Karpas-422 (cell line): Measurements from ENCODE around the gene R3HCC1L. TPM values are rescaled to one million over a fixed set of nuclear protein-coding genes. Genes with fewer than 3 reads are reported as not detected.
"Not testable (repeated sequence)": the region's sequence is repeated elsewhere in the genome, so short reads cannot be mapped to it uniquely, and the experiment has no call there.

ENCODE experiments used
- DNase-seq: peaks from one replicate; pipeline ENCODE4 v3.0.0-alpha.2; 2015
- H2AFZ ChIP-seq: fragments of 200-600 bp; sonication (generic); 2 replicates; pipeline ENCODE4 v1.6.1; 2014; ENCODE audit warnings: antibody characterized with exemption, low read length, mixed read lengths
- H3K27ac ChIP-seq: fragments of 200-600 bp; sonication (generic); 2 replicates; pipeline ENCODE4 v1.5.1; 2014; ENCODE audit warnings: mild to moderate bottlenecking, low read length, moderate library complexity
- H3K27me3 ChIP-seq: fragments of 200-600 bp; sonication (generic); 2 replicates; pipeline ENCODE4 v1.6.1; 2014; ENCODE audit warnings: low read length, mixed read lengths
- H3K36me3 ChIP-seq: fragments of 200-600 bp; sonication (generic); 2 replicates; pipeline ENCODE4 v1.6.1; 2014; ENCODE audit warnings: low read length, mixed read lengths; ENCODE audit not compliant: insufficient read depth
- H3K4me1 ChIP-seq: fragments of 200-600 bp; sonication (generic); 2 replicates; pipeline ENCODE4 v1.6.1; 2014; ENCODE audit warnings: mild to moderate bottlenecking, low read length, mixed read lengths
- H3K4me2 ChIP-seq: fragments of 200-600 bp; sonication (generic); 2 replicates; pipeline ENCODE4 v1.6.1; 2014; ENCODE audit warnings: low read length, low read depth, mild to moderate bottlenecking; ENCODE audit not compliant: poor library complexity, severe bottlenecking
- H3K4me3 ChIP-seq: fragments of 200-600 bp; sonication (generic); 2 replicates; pipeline ENCODE4 v1.5.1; 2014; ENCODE audit warnings: mild to moderate bottlenecking, antibody characterized with exemption, low read length, mixed read lengths
- H3K79me2 ChIP-seq: fragments of 200-600 bp; sonication (generic); 2 replicates; pipeline ENCODE4 v1.6.1; 2014; ENCODE audit warnings: mild to moderate bottlenecking, low read length, mixed read lengths
- H3K9ac ChIP-seq: fragments of 200-600 bp; sonication (generic); 2 replicates; pipeline ENCODE4 v1.6.0; 2014; ENCODE audit warnings: low read length
- H3K9me2 ChIP-seq: fragments of 200-600 bp; sonication (generic), shearing (Covaris generic); replicated peaks from 2 replicates; pipeline ENCODE4 v1.6.0; 2014; ENCODE audit warnings: mild to moderate bottlenecking, low read length, moderate library complexity; ENCODE audit not compliant: insufficient read depth
- H3K9me3 ChIP-seq: fragments of 300-700, 200-600 bp; sonication (generic); 2 replicates; pipeline ENCODE4 v1.6.1; 2014; ENCODE audit warnings: low read length, mixed read lengths
- H4K20me1 ChIP-seq: fragments of 200-600 bp; sonication (generic); 2 replicates; pipeline ENCODE4 v1.6.1; 2014; ENCODE audit warnings: mild to moderate bottlenecking, antibody characterized with exemption, low read length, low read depth; ENCODE audit not compliant: insufficient read depth
- total RNA-seq: library from RNA; depleted of rRNA; stranded (reverse); fragments of >200 nt; shearing (Covaris generic); gene quantifications from 2 replicates; pipeline ENCODE4 v1.2.3, GENCODE V29; 2014; ENCODE audit warnings: low replicate concordance

R3HCC1L gene
- total RNA-seq, 1 experiment from 2014 or later = 13.3 TPM

GRCh38 chr10:98169379-98169778 lies 34.9 kb downstream of the R3HCC1L start:
- Histone ChIP-seq H3K9me2 (no peaks in the 10 kb centered on the region), H3K27ac (peak overlapping the region; percentile 98), H3K27me3 (no peaks in the 10 kb centered on the region), H4K20me1 (no peaks in the 10 kb centered on the region; the same call in 1 of the 2 replicates), H3K4me2 (peak overlapping the region; percentile 74), H3K4me3 (peak overlapping the region; percentile 33), H3K4me1 (peaks cover 64% of the 10 kb centered on the region), H3K36me3 (peaks cover 5% of the 10 kb centered on the region; the same call in 1 of the 2 replicates), H3K79me2 (peaks cover 64% of the 10 kb centered on the region), H3K9me3 (no peaks in the 10 kb centered on the region), H3K9ac (peak overlapping the region; percentile 26; the same call in 1 of the 2 replicates), H2AFZ (no peak overlapping the region)
- no peak for DNase-seq

- Histone ChIP-seq H3K27me3 (no peaks in the 10 kb centered on the region), H3K79me2 (peaks cover 66% of the 10 kb centered on the region), H3K4me1 (peaks cover 55% of the 10 kb centered on the region), H3K4me3 (no peak overlapping the region), H3K4me2 (peak overlapping the region; percentile 74), H3K9me2 (no peaks in the 10 kb centered on the region), H3K9me3 (no peaks in the 10 kb centered on the region), H4K20me1 (no peaks in the 10 kb centered on the region; the same call in 1 of the 2 replicates), H3K36me3 (peaks cover 4% of the 10 kb centered on the region; the same call in 1 of the 2 replicates), H2AFZ (no peak overlapping the region), H3K27ac (peak overlapping the region; percentile 98), H3K9ac (no peak overlapping the region)
- DNase-seq = peak; percentile 71
These were observed 36.0 kb downstream of the R3HCC1L start for GRCh38 chr10:98170249-98171117.

- Histone ChIP-seq H3K36me3 (peaks cover 12% of the 10 kb centered on the region), H3K9me2 (no peaks in the 10 kb centered on the region), H2AFZ (no peak overlapping the region), H3K79me2 (peaks cover 70% of the 10 kb centered on the region), H3K4me1 (peaks cover 39% of the 10 kb centered on the region), H3K9me3 (no peaks in the 10 kb centered on the region), H3K9ac (no peak overlapping the region), H4K20me1 (no peaks in the 10 kb centered on the region; the same call in 1 of the 2 replicates), H3K27me3 (no peaks in the 10 kb centered on the region), H3K27ac (no peak overlapping the region), H3K4me2 (no peak overlapping the region), H3K4me3 (no peak overlapping the region)
- DNase-seq = no peak
These were observed 37.6 kb downstream of the R3HCC1L start for GRCh38 chr10:98172073-98172472.

- H3K4me2 ChIP-seq = no peak overlapping the region
- no peak overlapping the region for H2AFZ ChIP-seq
- no peaks in the 10 kb centered on the region for H3K9me3 ChIP-seq
- H3K9me2 ChIP-seq = no peaks in the 10 kb centered on the region
- peaks cover 35% of the 10 kb centered on the region for H3K4me1 ChIP-seq
- DNase-seq = no peak
- H3K4me3 ChIP-seq = no peak overlapping the region
- H3K27ac ChIP-seq = no peak overlapping the region
- peaks cover 12% of the 10 kb centered on the region for H3K36me3 ChIP-seq
- peaks cover 72% of the 10 kb centered on the region for H3K79me2 ChIP-seq
- H3K27me3 ChIP-seq = no peaks in the 10 kb centered on the region
- H4K20me1 ChIP-seq = no peaks in the 10 kb centered on the region; the same call in 1 of the 2 replicates
- no peak overlapping the region for H3K9ac ChIP-seq
These were observed 38.0 kb downstream of the R3HCC1L start for GRCh38 chr10:98172495-98172894.

DNA sequence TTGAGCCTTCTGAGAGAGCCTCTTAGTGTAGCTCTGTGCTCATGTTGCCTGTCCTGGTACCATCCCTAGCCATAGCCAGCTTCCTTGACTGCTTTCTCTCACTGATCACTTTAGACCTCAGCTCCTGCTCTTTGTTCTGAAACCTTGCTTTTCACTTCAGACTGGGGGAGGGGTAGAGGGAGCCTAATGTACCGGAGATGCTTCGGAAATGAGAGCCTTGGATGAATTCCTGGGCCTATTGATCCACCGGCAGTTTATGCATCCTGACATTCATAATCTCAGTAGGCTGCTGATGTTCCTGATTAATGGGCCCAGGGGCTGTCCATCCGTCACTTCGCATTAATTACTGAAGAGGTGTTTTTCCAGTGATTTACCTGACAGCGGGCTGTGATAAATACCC lies 38.8 kb downstream of the R3HCC1L start:
- peaks cover 28% of the 10 kb centered on the region for H3K4me1 ChIP-seq
- H4K20me1 ChIP-seq = no peaks in the 10 kb centered on the region; the same call in 1 of the 2 replicates
- peaks cover 74% of the 10 kb centered on the region for H3K79me2 ChIP-seq
- H3K4me2 ChIP-seq = no peak overlapping the region
- DNase-seq = no peak
- H2AFZ ChIP-seq = no peak overlapping the region
- H3K27me3 ChIP-seq = no peaks in the 10 kb centered on the region
- no peak overlapping the region for H3K9ac ChIP-seq
- H3K27ac ChIP-seq = no peak overlapping the region
- H3K9me3 ChIP-seq = no peaks in the 10 kb centered on the region
- H3K4me3 ChIP-seq = no peak overlapping the region
- no peaks in the 10 kb centered on the region for H3K9me2 ChIP-seq
- peaks cover 12% of the 10 kb centered on the region for H3K36me3 ChIP-seq

GRCh38 chr10:98182351-98182915 lies 48.0 kb downstream of the R3HCC1L start:
- not testable (repeated sequence) for H3K9ac ChIP-seq, H3K36me3 ChIP-seq, H3K4me3 ChIP-seq, H3K4me2 ChIP-seq, DNase-seq, H3K4me1 ChIP-seq, H3K27ac ChIP-seq, H3K9me3 ChIP-seq, H4K20me1 ChIP-seq, H3K9me2 ChIP-seq, H3K27me3 ChIP-seq, H2AFZ ChIP-seq
- H3K79me2 ChIP-seq = peaks cover 59% of the 10 kb centered on the region

DNA sequence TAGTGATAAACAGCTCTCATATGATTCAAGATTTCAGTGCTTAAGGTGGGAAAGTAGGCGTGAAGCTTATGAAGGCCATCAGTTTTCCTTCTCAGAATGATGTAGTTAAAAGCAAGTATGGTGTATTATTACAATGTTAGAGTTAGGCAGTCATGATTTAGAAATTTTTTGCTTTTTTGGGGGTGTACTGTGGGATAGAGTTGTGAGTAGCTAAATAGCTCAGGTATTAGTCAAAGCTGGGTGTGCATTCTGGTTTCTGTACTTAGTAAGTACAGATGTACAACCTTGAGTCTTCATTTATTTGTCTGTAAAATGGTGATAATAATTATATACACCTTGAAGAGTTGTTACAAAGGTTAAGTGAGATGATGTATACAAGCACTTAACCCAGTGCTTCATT lies 52.2 kb downstream of the R3HCC1L start:
- H4K20me1 ChIP-seq = no peaks in the 10 kb centered on the region
- H3K27me3 ChIP-seq = no peaks in the 10 kb centered on the region
- H3K4me3 ChIP-seq = no peak overlapping the region
- H2AFZ ChIP-seq = no peak overlapping the region
- no peaks in the 10 kb centered on the region for H3K4me1 ChIP-seq
- no peak for DNase-seq
- peaks cover 7% of the 10 kb centered on the region; the same call in 1 of the 2 replicates for H3K36me3 ChIP-seq
- H3K27ac ChIP-seq = no peak overlapping the region
- no peak overlapping the region for H3K9ac ChIP-seq
- no peaks in the 10 kb centered on the region for H3K9me3 ChIP-seq
- peaks cover 61% of the 10 kb centered on the region for H3K79me2 ChIP-seq
- no peaks in the 10 kb centered on the region for H3K9me2 ChIP-seq
- H3K4me2 ChIP-seq = no peak overlapping the region

GRCh38 chr10:98190773-98191172 lies 56.3 kb downstream of the R3HCC1L start:
- not testable (repeated sequence) for H3K9ac ChIP-seq, H4K20me1 ChIP-seq, H3K4me2 ChIP-seq, DNase-seq, H3K9me3 ChIP-seq, H3K4me3 ChIP-seq, H3K9me2 ChIP-seq, H3K27ac ChIP-seq, H3K27me3 ChIP-seq, H3K4me1 ChIP-seq, H3K36me3 ChIP-seq, H2AFZ ChIP-seq
- peaks cover 39% of the 10 kb centered on the region for H3K79me2 ChIP-seq
